Measurements from ENCODE around the gene CAMK1. TPM values are rescaled to one million over a fixed set of nuclear protein-coding genes. Genes with fewer than 3 reads are reported as not detected.
"Not testable (repeated sequence)": the region's sequence is repeated elsewhere in the genome, so short reads cannot be mapped to it uniquely, and the experiment has no call there.

CAMK1 gene
- polyA plus RNA-seq, 3 donors from 2014 or later: 15.4 to 29.0 (median 19.2) TPM

DNA sequence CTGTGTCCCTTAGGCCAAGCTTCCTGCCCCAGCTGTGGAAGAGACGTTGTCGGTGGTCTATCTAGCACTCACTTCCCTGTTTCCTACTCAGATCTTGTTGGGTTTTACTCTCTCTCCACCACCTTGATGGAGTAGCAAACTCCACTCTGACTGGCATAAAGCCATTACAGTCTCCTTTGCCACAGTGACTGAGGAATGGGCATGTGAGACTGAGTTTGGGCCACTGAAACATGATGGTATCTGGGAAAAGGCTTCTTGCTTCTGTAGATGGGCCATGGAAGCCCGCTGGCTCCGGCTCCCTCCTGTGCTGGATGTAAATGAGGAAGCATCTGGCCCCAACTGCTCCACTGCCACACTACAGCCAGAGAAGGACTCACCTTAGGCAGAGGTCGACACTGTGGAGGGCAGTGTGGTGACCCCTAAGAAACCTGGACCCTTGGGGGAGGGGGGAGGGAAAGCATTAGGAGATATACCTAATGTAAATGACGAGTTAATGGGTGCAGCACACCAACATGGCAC is 9.4 kb upstream of the CAMK1 start:
- H3K27me3 Mint-ChIP-seq (ENCODE audit: low read depth in 3 of 3): peaks cover 4 to 9% (median 6%) of the 10 kb centered on the region in 3 donors
- no peak for DNase-seq
- peak overlapping the region; percentile 90 to 96 (median 94) for H3K27ac Mint-ChIP-seq

DNA sequence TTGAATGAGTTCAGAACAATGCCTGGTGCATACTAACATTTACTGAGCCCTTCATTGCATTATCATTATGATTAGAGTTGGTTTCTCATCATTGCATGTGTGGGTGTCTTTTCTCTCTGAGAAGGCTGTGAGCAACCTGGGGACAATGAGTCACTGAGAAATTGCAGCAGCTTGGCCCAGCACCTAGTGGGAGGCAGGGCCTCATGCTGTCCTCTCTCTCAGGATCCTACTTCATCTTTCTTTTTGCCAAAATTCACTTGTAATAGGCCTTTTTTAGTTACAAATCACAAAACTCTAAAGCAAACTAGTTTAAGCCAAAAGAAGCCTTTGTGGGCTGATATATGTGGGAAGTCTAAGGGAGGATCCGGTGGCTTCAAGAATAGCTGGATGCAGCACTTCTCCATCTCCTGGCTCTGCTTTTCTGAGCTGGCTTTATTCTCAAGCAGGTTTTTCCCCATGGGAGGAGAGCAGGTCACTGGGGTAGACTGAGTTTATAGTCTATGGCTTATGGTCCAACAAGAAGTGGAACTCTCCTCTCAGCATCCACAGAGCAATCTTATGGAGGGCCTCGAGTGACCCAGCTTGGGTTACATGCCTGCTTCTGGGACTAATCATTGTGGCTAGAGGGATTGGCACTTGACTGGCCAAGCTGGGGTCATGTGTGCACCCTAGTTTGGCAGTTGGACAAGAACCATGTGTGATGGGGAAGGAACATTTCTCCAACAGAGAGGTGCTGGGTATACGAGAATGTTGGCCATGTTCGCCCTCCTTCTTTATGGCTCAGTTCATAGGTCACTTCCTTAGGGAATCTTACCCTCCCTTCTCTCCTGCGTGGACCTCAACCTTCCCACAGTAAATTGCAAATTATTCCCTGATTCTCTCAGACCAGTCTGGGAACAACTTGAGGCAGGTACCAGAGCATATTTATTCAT is 8.7 kb upstream of the CAMK1 start:
- H3K27ac Mint-ChIP-seq: peak overlapping the region; percentile 47 to 96 (median 92)
- peaks cover 51 to 63% of the 10 kb centered on the region in 2 donors for H3K4me1 Mint-ChIP-seq
- peak overlapping the region; percentile 27 to 69 (median 64) for H3K4me3 Mint-ChIP-seq
- H3K36me3 Mint-ChIP-seq: peaks cover 0 to 15% (median 4%) of the 10 kb centered on the region in 3 donors
- peaks cover 4 to 9% (median 6%) of the 10 kb centered on the region in 3 donors for H3K27me3 Mint-ChIP-seq (ENCODE audit: low read depth in 3 of 3)
- no peaks in the 10 kb centered on the region for H3K9me3 Mint-ChIP-seq
- no peak for DNase-seq

More for the DNA sequence above, 9.4 kb upstream of the CAMK1 start:
- H3K4me3 Mint-ChIP-seq: peak overlapping the region; percentile 42 to 69 (median 68)
- peaks cover 51 to 63% of the 10 kb centered on the region in 2 donors for H3K4me1 Mint-ChIP-seq
- H3K36me3 Mint-ChIP-seq: peaks cover 0 to 15% (median 4%) of the 10 kb centered on the region in 3 donors
- H3K9me3 Mint-ChIP-seq: no peaks in the 10 kb centered on the region

DNA sequence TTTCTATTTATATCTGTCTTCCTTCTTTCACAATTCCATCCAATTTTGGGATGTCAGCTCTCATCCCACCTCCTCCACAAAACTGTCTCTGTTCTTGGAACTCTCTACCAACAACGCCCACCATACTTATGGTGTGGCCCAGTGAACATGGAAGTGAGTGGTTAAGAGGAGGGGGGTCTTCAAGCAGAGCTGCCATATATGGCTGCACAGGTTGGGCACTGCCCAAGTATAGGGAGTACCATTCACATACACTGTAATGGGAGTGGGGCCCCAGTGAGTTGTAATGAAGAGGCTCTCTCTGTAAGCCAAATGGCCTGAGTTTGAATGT is 7.9 kb upstream of the CAMK1 start:
- peaks cover 0 to 9% (median 5%) of the 10 kb centered on the region in 3 donors for H3K36me3 Mint-ChIP-seq
- no peak overlapping the region for H3K4me3 Mint-ChIP-seq
- no peak overlapping the region for H3K27ac Mint-ChIP-seq
- peaks cover 49 to 59% of the 10 kb centered on the region in 2 donors for H3K4me1 Mint-ChIP-seq
- DNase-seq: no peak
- H3K27me3 Mint-ChIP-seq (ENCODE audit: low read depth in 3 of 3): peaks cover 4 to 9% (median 6%) of the 10 kb centered on the region in 3 donors
- H3K9me3 Mint-ChIP-seq: no peaks in the 10 kb centered on the region

DNA sequence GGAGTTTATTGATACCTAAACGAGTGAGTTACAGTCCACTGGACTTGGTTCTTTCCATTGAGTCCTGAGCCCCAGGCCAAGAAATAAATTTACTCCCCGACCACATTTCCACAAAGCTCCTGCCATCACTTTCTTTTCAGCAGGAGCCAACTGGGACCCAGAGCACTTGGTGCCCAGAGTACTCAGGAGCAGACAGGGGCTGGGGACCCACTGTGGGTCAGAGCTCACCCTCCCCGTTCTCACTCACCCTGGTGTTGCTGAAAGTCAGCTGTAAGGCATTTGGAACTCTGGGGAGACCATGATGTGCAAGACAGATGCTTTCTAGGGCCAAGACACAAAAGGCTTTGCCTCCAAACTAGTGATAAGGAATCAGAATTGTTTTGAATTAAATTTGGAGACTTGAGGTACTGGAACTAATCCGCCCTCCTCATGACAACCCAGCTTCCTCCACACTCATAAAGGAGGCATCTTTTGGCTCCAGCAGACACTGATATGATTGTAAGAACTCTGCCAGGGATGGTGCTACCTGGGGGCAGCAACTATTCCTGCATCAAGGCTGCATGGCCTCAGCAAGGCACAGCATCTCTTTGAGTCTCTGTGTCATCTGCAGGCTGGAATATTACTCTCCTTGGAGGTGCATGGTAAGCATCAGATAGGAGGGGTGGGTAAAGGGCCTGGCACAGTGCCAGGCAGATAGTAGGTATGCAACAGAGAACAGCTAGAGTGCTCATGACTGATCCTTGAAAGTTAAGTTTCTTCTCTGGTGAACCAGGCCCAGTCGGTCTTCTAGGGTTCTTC is 7.3 kb upstream of the CAMK1 start:
- DNase-seq: no peak
- peaks cover 43 to 53% of the 10 kb centered on the region in 2 donors for H3K4me1 Mint-ChIP-seq
- peak overlapping the region in 2 of 6 donors; percentile 29 to 85 for H3K27ac Mint-ChIP-seq

DNA sequence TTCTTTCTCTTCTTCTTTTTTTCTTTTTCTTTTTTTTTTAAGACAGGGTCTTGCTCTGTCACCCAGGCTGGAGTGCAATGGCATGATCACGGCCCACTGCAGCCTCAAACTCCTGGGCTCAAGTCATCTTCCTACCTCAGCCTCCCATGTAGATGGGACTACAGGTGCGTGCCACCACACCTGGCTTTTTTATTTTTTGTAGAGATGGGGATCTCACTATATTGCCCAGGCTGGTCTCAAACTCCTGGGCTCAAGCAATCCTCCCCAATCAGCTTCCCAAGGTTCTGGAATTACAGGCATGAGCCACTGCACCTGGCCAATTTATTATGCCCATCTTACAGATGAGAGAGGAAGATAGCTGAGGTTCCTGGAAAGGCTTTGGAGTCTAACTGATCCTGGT is 1.3 kb upstream of the CAMK1 start:
- DNase-seq; H3K9me3 Mint-ChIP-seq; H3K27ac Mint-ChIP-seq; H3K27me3 Mint-ChIP-seq (ENCODE audit: low read depth in 3 of 3): not testable (repeated sequence)
- H3K4me1 Mint-ChIP-seq: peaks cover 41 to 43% of the 10 kb centered on the region in 2 donors
- H3K4me3 Mint-ChIP-seq: peak overlapping the region; percentile 49 to 74 (median 72)
- H3K36me3 Mint-ChIP-seq: peaks cover 0 to 12% (median 0%) of the 10 kb centered on the region in 3 donors

More for the DNA sequence above, 7.3 kb upstream of the CAMK1 start:
- H3K9me3 Mint-ChIP-seq: no peaks in the 10 kb centered on the region
- peaks cover 4 to 9% (median 6%) of the 10 kb centered on the region in 3 donors for H3K27me3 Mint-ChIP-seq (ENCODE audit: low read depth in 3 of 3)
- H3K36me3 Mint-ChIP-seq: peaks cover 0 to 11% (median 4%) of the 10 kb centered on the region in 3 donors
- no peak overlapping the region for H3K4me3 Mint-ChIP-seq

DNA sequence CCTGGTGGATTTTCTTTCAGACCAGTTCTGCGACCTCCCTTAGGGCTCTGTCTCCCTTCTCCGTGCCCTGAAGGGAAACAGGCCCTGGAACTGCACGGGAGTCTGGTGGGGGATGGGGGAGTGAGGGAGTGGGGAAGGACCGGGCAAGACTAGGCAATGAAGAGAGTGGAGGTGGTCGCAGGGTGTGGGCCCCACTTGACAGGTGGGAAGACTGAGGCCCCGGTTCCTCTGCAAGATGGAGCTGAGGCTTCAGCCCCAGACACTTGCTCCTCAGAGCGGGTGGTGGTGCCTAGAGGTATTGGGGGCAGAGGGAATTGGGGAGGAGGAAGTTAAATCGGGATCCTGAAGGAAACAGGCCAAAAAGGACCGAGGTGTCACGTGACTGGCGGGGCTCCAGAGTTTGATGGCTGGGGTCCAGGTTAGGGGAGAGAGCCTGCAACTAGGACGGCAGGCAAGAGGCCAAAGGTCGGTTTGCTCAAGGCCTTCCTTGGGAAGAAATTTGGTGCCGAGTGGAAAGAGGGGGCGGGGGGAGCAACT is 597 bp upstream of the CAMK1 start:
- DNase-seq: no peak
- Mint-ChIP-seq H3K4me3 (peak overlapping the region; percentile 65 to 77 (median 74)), H3K27ac (peak overlapping the region in 2 of 6 donors; percentile 35 to 45), H3K27me3 (ENCODE audit: low read depth in 3 of 3) (no peaks in the 10 kb centered on the region), H3K4me1 (peaks cover 41 to 43% of the 10 kb centered on the region in 2 donors), H3K36me3 (peaks cover 0 to 12% (median 0%) of the 10 kb centered on the region in 3 donors), H3K9me3 (no peaks in the 10 kb centered on the region)

DNA sequence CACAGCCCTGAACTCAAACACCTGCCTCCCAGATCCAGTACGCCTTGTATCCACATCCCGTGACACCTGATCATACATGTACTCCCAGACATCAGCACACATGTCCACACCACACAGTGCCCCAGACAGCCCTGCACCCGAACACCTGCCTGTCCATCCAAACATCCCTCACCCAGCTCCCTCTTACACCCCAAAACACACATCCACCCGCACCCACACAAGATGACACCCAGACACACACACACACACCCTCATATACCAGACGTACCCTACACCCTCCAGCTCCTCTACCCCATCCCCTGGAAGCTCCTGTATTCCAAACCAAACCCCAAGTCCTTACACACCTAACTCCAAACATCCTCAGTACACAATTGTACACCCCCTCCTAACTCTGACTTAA is 735 bp downstream of the CAMK1 start:
- H3K9me3 Mint-ChIP-seq: no peaks in the 10 kb centered on the region
- DNase-seq: no peak
- peak overlapping the region in 5 of 6 donors; percentile 1 to 81 (median 72) for H3K27ac Mint-ChIP-seq
- peaks cover 41 to 43% of the 10 kb centered on the region in 2 donors for H3K4me1 Mint-ChIP-seq
- H3K4me3 Mint-ChIP-seq: peak overlapping the region; percentile 75 to 85 (median 76)
- no peaks in the 10 kb centered on the region for H3K27me3 Mint-ChIP-seq (ENCODE audit: low read depth in 3 of 3)
- peaks cover 0 to 15% (median 0%) of the 10 kb centered on the region in 3 donors for H3K36me3 Mint-ChIP-seq

DNA sequence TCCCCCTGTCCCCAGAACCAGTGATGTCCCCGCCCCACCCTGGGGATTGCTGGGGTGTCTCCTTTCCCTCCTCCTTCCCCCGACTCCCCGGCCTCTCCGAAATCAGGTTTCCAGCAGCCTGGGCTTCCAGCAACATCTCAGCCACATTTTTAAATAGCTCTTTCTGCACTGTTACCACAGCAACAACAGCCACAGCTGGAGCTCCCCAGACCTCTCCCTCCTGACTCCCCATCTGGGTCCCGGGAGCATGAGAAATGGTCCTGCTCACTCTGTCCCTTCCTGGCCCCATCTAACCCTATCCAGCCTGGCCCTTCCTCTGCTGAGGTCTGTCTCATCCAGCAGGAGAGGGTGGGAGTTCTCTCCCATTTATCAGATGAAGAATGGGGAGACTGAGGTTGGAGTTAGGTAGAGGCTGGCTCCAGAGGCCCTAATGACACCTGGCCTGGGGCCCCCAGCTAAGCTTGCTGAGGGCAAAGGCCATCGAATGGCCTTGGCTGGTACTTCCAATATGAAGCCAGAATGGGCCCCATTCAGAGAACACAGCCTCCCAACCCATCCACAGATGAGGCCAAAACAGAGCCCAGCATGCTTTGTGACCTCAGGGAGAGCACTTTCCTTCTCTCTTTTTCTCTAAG is 1.5 kb downstream of the CAMK1 start:
- Mint-ChIP-seq H3K9me3 (no peaks in the 10 kb centered on the region), H3K27me3 (ENCODE audit: low read depth in 3 of 3) (no peaks in the 10 kb centered on the region), H3K27ac (peak overlapping the region in 3 of 6 donors; percentile 35 to 64 (median 51)), H3K36me3 (peaks cover 0 to 15% (median 0%) of the 10 kb centered on the region in 3 donors), H3K4me3 (peak overlapping the region in 4 of 5 donors; percentile 23 to 76 (median 52)), H3K4me1 (peaks cover 41 to 43% of the 10 kb centered on the region in 2 donors)
- DNase-seq: no peak

DNA sequence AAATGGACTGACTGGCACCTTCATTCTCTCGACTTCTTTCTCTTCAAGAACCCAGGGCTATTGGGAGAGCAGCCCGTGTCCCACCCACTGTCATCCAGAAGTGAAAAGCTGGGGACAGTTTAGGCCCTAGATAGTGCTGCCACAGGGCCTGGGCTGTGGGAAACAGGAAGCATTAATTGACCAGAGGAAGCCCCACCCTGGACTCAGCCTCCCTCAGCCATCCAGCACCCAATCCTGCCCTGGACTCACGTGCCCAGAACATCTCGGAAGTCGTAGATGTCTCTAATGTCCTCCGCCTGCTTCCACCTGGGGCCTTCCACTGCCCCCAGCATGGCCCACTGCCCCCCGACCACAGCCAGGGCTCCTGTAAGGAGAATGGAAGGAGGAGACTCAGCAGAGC is 2.3 kb downstream of the CAMK1 start:
- H3K27me3 Mint-ChIP-seq (ENCODE audit: low read depth in 3 of 3): no peaks in the 10 kb centered on the region
- peaks cover 0 to 12% (median 0%) of the 10 kb centered on the region in 3 donors for H3K36me3 Mint-ChIP-seq
- H3K4me3 Mint-ChIP-seq: peak overlapping the region in 4 of 5 donors; percentile 5 to 26 (median 18)
- H3K27ac Mint-ChIP-seq: peak overlapping the region; percentile 31 to 64 (median 53)
- DNase-seq: no peak
- peaks cover 41 to 43% of the 10 kb centered on the region in 2 donors for H3K4me1 Mint-ChIP-seq
- H3K9me3 Mint-ChIP-seq: no peaks in the 10 kb centered on the region

DNA sequence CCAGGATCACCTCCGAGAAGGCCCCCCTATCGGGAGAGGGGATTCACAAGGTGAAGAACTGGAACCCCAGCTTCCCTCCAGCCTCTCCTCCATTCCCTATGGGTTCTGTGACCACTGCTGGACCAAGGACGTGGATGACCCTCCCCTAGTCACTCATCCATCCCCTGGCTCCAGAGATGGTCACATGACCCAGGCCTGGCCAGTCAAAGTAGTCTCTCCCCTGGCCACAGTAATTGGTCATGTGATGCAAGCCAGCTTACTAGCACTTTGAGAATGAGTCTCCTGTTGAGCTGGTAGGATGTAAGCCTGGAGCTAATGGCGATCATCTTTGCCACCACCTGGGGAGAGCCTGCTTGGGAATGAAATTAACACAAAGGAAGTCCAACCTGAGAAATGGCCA is 3.9 kb downstream of the CAMK1 start:
- H3K27ac Mint-ChIP-seq: peak overlapping the region in 1 of 6 donors; percentile 29

DNA sequence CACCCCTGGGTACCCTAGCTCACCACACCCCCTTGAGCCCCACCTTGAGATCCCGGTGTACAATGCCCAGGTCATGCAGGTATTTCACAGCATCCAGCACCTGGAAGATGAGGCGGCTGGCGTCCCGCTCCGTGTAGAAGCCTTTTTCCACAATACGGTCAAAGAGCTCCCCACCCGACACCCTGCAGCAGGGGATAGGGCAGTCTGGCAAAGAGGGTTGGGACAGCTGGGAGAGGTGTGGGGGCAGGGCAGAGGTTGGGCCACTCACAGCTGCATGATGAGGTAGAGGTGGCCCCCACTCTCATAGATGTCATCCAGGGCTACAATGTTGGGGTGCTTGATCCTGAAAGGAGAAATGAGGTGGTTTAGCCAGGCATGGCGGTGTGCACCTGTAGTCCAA is 6.9 kb downstream of the CAMK1 start:
- H3K27ac Mint-ChIP-seq: no peak overlapping the region
- no peak for DNase-seq
- peaks cover 13 to 24% (median 22%) of the 10 kb centered on the region in 3 donors for H3K36me3 Mint-ChIP-seq
- H3K9me3 Mint-ChIP-seq: no peaks in the 10 kb centered on the region
- H3K4me3 Mint-ChIP-seq: no peak overlapping the region
- H3K4me1 Mint-ChIP-seq: peaks cover 13 to 19% of the 10 kb centered on the region in 2 donors
- peaks cover 0 to 2% (median 0%) of the 10 kb centered on the region in 3 donors for H3K27me3 Mint-ChIP-seq (ENCODE audit: low read depth in 3 of 3)

More for the DNA sequence above, 3.9 kb downstream of the CAMK1 start:
- no peaks in the 10 kb centered on the region for H3K27me3 Mint-ChIP-seq (ENCODE audit: low read depth in 3 of 3)
- H3K4me1 Mint-ChIP-seq: peaks cover 40% of the 10 kb centered on the region in 2 donors
- H3K4me3 Mint-ChIP-seq: no peak overlapping the region
- DNase-seq: no peak
- H3K36me3 Mint-ChIP-seq: peaks cover 0 to 8% (median 3%) of the 10 kb centered on the region in 3 donors
- no peaks in the 10 kb centered on the region for H3K9me3 Mint-ChIP-seq

DNA sequence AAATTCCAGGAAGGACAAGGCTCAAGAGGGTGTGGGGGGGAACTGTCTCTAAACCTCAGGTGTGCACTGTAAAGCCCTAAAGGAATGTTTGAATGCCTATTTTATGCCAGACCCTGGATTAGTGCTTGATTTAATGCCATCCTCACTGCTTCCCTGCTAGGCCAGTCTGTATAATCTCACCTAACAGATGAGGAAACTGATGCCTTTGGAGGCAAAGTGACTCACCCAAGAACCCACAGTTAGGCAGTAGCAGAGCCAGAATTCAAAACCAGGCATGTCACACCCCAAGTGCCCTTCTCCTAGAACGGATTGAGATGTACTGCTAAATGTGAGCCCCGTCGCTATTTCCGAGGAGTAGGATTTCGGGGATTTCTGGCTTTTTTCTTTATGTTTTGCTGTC is 7.8 kb downstream of the CAMK1 start:
- Mint-ChIP-seq H3K36me3 (peaks cover 13 to 27% (median 21%) of the 10 kb centered on the region in 3 donors), H3K4me3 (no peak overlapping the region), H3K27ac (peak overlapping the region in 1 of 6 donors; percentile 60), H3K9me3 (no peaks in the 10 kb centered on the region), H3K4me1 (peaks cover 4 to 10% of the 10 kb centered on the region in 2 donors), H3K27me3 (ENCODE audit: low read depth in 3 of 3) (peaks cover 0 to 2% (median 0%) of the 10 kb centered on the region in 3 donors)
- no peak for DNase-seq

All from immature natural killer cell (primary cell).